ENCODE data around the gene MAP2.

MAP2 gene

GRCh38 chr2:209424781-209425470 lies 1.1 kb downstream of the MAP2 start:
- DNase-seq, result no peak

- no peak for DNase-seq
These were observed 1.7 kb downstream of the MAP2 start for GRCh38 chr2:209425471-209426071.

- DNase-seq, result no peak
These were observed 2.6 kb downstream of the MAP2 start for GRCh38 chr2:209426432-209426831.

- no peak for DNase-seq
These were observed 7.9 kb downstream of the MAP2 start for GRCh38 chr2:209431701-209432100.

- no peak for DNase-seq
These were observed 17.7 kb downstream of the MAP2 start for GRCh38 chr2:209441541-209441940.

- no peak for DNase-seq
These were observed 19.1 kb downstream of the MAP2 start for GRCh38 chr2:209442939-209443338.

GRCh38 chr2:209445485-209445884 lies 21.6 kb downstream of the MAP2 start:
- no peak for DNase-seq

GRCh38 chr2:209451209-209451834 lies 27.5 kb downstream of the MAP2 start:
- DNase-seq, result no peak

- no peak for DNase-seq
These were observed 32.6 kb downstream of the MAP2 start for GRCh38 chr2:209456489-209456888.

- DNase-seq, result no peak
These were observed 34.4 kb downstream of the MAP2 start for GRCh38 chr2:209458008-209458979.

- DNase-seq, result no peak
These were observed 35.5 kb downstream of the MAP2 start for GRCh38 chr2:209459359-209459758.

GRCh38 chr2:209460151-209460761 lies 36.4 kb downstream of the MAP2 start:
- DNase-seq, result no peak

GRCh38 chr2:209463226-209463625 lies 39.4 kb downstream of the MAP2 start:
- no peak for DNase-seq

- no peak for DNase-seq
These were observed 40.0 kb downstream of the MAP2 start for GRCh38 chr2:209463835-209464234.

- DNase-seq, result no peak
These were observed 45.0 kb downstream of the MAP2 start for GRCh38 chr2:209468846-209469245.

GRCh38 chr2:209469481-209469880 lies 45.6 kb downstream of the MAP2 start:
- DNase-seq, result no peak

GRCh38 chr2:209470466-209470865 lies 46.6 kb downstream of the MAP2 start:
- DNase-seq, result no peak

GRCh38 chr2:209471037-209471436 lies 47.2 kb downstream of the MAP2 start:
- DNase-seq, result no peak

GRCh38 chr2:209472112-209472832 lies 48.4 kb downstream of the MAP2 start:
- no peak for DNase-seq

GRCh38 chr2:209472871-209473270 lies 49.0 kb downstream of the MAP2 start:
- DNase-seq, result no peak

- DNase-seq, result no peak
These were observed 50.1 kb downstream of the MAP2 start for GRCh38 chr2:209473930-209474419.

GRCh38 chr2:209474960-209475359 lies 51.1 kb downstream of the MAP2 start:
- DNase-seq, result no peak
